Stimulated activated CD8-positive, alpha-beta memory T cell treated with anti-CD3 and anti-CD28 coated beads, Interleukin-7, amount 100 ng/mL, for 4 hours (primary cell): ENCODE data around the gene SDK2.

Experiments used
- DNase-seq, 2 donors: peaks; one replicate each; pipeline ENCODE4 v3.0.0-alpha.2; 2020; ENCODE audit warnings: low read depth in 2 of 2

The SDK2 gene

DNA sequence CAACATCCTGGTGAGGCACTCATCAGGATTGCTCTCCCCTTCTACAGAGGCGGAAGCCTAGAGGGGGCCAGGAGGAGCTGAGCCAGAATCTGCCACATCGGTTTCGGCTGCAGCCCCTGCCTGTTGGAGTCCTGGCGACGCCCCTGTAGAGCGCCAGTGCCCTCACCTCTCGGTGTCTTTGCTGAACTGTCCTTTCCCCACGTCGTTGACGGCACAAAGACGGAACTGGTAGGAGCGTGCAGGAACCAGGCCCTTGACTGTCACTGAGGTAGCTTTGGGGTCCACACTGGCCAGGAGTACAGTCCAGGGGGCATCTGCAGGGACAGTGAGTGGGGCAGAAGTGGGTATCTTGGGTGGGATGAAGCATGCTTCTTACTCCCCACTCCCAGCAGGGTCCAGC, 222.1 kb downstream of the SDK2 start:
- no peak for DNase-seq

- DNase-seq = no peak
Measured at GRCh38 chr17:73420897-73421296, 223.3 kb downstream of the SDK2 start.

DNA sequence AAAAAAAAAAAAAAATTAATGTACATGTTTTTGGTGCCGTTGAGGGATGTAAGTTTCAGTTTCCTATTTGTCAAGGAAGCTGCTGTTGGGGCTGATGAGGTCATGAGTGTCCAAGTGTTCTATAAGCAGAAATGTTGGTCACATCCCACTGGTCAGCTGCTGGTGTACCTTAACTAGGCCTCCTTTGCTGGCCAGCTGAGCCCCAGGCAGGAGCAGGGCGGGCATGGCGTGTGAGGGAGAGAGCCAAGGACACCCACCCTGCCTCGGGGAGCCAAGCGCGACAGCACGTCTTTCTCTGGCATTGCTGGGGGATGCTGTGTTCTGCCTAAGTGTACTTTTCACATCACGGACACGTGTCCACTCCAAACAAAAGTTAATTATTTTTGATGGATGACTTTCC, 224.4 kb downstream of the SDK2 start:
- no peak for DNase-seq

GRCh38 chr17:73419051-73419450, 225.2 kb downstream of the SDK2 start:
- no peak for DNase-seq

- DNase-seq = no peak
Measured at GRCh38 chr17:73415782-73416181, 228.5 kb downstream of the SDK2 start.

DNA sequence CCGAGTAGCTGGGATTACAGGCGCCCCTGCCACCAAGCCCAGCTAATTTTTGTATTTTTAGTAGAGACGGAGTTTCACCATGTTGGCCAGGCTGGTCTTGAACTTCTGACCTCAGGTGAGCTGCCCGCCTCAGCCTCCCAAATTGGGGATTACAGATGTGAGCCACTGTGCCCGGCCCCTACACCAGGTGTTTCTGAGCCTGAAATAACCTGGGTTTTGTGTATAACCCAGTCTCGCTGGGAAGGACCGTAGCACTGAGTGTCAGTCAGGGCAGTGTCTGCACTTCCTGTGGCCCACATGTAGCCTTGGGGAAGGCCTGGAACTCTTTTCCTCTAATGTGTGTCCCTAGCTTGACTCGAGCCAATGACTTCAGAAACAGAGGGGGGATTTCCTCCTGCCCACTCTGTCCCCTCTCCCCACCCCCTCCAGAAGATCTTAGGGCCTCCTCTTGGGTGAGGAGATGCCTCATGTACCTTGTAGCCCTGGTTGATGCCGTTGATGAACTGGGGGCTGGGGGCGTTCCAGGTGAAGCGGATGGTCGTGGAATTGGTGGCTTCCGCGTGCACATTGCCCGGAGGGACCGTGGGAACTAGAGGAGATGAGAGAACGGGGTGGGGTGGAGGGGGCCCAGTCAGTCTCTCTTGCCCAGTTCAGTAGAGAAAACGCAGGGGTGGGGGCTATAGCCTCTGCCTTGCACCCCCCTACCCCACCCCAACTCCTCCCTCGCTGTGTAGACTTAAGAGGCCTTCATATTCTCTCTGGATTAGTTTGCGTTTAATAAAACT, 229.9 kb downstream of the SDK2 start:
- no peak for DNase-seq

GRCh38 chr17:73412914-73413313, 231.3 kb downstream of the SDK2 start:
- no peak for DNase-seq

DNA sequence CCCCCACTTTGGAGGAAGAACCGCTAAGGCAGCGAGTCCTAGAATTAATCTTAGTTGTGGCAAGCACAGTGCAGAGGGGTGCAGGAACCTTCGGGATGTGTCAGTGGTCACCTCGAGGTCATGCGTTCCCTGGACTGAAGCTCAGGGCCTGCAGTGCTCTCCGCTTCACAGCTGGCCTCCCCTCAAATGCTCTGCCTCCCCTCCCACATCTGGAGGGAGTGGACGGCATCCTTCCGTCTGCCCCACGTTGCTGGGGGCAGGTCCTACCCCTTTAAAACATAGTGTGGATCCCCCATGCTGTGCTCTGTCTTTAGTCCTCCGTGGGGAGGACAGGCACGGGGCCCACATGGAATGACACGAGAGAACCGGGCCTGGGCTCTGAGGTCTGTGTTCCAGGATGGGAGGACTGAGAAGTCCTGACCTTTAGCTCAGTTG, 232.9 kb downstream of the SDK2 start:
- DNase-seq = no peak

DNA sequence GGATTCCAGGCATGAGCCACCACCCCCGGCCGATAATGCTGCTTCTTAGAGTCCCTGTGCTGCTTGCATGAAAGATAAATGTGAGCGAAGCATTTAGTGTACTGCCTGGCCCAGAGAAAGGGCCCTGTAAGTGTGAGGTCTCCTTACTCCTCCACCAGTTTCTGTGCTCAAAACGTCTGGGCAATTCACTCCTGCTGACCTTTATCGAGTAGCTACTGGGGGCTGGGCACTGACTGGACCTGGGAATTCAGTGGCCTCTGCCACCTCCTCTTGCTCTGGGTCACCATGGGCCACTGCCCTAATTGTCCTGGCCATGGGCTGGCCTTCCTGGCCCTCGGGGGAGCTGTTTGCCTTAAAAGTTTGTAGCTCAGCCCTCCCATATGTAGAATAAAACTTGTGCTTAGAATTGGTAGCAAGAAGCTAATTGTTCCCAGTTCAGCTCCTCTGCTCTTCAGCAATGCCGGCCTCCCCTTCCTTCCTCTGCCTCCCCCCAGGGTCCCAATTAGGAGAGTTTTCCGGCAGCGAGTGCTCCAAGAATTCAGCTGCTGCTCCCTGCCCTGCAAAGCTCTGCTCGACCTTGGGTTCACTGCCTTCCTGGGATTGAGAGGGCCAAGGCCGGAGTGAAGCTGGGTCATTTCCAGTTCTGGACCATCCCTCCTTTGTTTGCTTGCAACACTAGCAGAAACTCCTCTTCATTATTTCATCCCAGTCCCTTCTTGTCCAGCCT, 233.5 kb downstream of the SDK2 start:
- DNase-seq = no peak

DNA sequence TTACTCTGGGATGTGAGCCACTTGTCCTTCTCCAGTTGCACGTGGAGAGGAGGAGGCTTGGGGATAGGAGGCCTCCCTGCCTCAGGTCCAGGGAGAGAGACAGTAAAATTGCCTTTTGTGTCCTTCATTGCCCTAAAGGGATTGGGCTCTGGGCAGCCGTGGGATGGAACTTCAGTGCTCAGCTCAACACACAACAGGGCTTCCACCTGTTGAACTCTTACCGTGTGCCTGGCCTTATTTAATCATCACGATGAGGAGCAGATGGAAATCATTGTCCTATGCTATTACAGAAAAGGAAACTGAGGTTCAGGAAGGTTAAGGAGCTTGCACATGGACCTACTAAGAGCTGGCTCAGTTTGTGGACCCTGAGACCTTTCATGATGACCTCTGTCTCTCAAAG, 240.0 kb downstream of the SDK2 start:
- DNase-seq = no peak

DNA sequence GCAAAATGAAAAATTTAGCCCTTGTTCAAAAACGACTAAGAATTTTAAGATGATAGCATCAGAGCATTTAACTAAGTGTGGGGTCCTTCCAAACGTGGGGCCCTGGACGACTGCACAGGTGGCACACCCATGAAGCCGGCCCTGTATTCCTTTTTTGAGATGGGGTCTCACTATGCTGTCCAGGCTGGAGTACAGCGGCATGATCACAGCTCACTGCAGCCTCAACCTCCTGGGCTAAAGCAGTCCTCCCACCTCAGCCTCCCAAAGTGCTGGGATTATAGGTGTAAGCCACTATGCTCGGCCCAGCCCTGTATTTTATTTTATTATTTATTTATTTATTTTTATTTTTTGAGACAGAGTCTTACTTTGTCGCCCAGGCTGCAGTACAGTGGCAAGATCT, 241.8 kb downstream of the SDK2 start:
- DNase-seq = no peak

DNA sequence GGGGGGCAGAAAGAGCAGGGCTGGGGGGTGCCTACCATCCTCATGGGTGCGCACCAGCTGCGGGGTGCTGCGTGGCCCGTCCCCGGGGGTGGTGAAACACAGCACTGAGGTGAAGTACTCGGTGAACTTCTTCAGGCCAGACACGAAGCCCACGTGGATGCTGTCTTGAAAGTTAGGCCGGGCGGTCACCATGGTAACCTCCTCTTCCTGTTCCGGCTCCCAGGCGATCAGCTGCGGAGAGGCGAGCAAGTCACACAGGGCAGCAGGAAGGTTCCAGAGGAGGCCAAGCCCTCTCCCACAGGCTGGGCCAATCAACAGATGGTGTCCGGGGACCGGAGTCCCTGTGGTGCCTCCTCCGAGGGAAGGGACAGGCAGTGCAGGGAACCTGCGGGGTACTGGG, 242.3 kb downstream of the SDK2 start:
- no peak for DNase-seq

- no peak for DNase-seq
Measured at GRCh38 chr17:73400915-73401545, 243.2 kb downstream of the SDK2 start.

DNA sequence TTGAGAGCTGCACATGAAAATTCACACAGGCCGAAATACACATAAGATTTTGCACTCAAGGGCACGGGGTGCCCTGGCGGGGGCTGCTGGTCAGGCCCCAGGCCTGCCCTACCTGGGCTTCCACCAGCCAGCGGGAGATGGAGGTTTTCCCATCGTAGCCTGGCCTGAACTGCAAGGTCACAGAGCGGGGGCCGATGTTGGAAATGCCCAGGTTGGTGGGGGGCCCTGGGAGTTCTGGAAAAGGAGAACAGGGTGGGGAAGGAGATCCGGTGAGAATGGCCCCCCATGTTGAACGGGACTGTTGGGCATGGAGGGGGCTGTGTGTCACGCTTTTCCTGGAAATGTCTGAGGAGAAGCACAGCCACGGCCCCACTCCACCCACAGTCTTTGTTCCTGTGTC, 245.2 kb downstream of the SDK2 start:
- DNase-seq = no peak

- no peak for DNase-seq
Measured at GRCh38 chr17:73397856-73398540, 246.2 kb downstream of the SDK2 start.

DNA sequence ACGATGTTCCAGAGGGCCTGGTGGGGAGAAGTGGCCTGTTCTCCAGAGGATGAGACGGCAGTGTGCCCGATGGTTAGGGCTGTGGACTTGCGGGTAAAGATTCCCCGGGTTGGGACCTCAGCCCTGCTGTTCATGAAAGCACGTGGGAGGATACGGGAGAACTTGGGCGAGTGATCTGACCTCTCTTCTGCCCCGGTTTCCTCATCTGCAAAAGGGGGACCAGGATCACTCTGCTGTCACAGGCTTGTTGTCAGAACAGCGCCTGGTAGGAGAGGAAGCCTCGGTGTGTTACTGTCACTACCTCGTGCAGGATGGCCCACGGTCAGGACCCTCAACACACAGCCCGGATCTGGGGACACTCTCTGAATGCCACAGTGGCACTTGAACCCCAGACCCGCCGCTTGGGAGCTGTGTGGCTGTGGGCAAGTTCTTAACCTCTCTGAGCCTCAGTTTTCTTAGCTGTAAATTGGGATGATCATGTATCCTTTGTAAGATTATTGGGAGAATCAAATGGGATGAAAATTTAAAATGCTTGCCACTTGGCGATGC, 246.9 kb downstream of the SDK2 start:
- no peak for DNase-seq

- no peak for DNase-seq
Measured at GRCh38 chr17:73396431-73397277, 247.6 kb downstream of the SDK2 start.

- no peak for DNase-seq
Measured at GRCh38 chr17:73394512-73395450, 249.5 kb downstream of the SDK2 start.

DNA sequence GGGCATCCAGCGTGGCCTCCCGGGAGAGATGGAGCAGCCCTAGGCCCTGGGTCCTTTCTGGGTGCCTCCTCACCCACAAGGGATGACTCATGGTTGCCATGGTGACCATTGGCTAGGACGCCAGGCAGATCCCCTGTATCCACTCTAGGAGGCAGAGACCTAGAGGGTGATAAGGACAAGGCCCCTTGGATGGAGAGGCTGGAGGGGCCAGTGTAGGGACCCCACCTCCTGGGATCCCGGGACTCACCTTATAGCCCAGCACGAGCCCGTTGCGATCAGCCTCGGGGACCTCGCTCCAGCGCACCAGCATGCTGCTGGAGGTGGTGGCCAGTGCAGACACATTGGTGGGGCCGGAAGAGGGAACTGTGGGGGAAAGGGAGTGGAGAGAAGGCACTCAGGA, 250.3 kb downstream of the SDK2 start:
- no peak for DNase-seq

- DNase-seq = no peak
Measured at GRCh38 chr17:73393381-73393780, 250.9 kb downstream of the SDK2 start.
